DND-41 (cell line): ENCODE measurements around the gene PAK5.

ENCODE experiments used
- ATAC-seq: fragments of 200-7000 bp; cut with Tn5 transposase; 3 replicates; pipeline ENCODE4 v1.9.1; 2021; ENCODE audit warnings: low read depth; ENCODE audit not compliant: insufficient read depth
- DNase-seq: peaks from one replicate; pipeline ENCODE4 v3.0.0-alpha.2; 2020
- H2AFZ ChIP-seq: 2 replicates; pipeline ENCODE4 v1.6.0; 2012; ENCODE audit warnings: low read depth, low read length
- H3K27ac ChIP-seq: 2 replicates; pipeline ENCODE4 v1.5.1; 2012; ENCODE audit warnings: low read length, inconsistent platforms
- H3K27me3 ChIP-seq: fragments of 200-600 bp; sonication (generic); 2 replicates; pipeline ENCODE4 v1.6.0; 2012; ENCODE audit warnings: low read length, mild to moderate bottlenecking, inconsistent platforms; ENCODE audit not compliant: insufficient read depth, poor library complexity
- H3K36me3 ChIP-seq: 2 replicates; pipeline ENCODE4 v1.5.1; 2012; ENCODE audit warnings: low read length, inconsistent platforms; ENCODE audit not compliant: insufficient read depth
- H3K4me1 ChIP-seq: 2 replicates; pipeline ENCODE4 v1.5.1; 2012; ENCODE audit warnings: mild to moderate bottlenecking, low read length; ENCODE audit not compliant: insufficient read depth
- H3K4me2 ChIP-seq: 2 replicates; pipeline ENCODE4 v1.6.0; 2012; ENCODE audit warnings: mild to moderate bottlenecking, moderate library complexity, low read length, inconsistent platforms; ENCODE audit not compliant: insufficient read depth
- H3K4me3 ChIP-seq, 2 experiments: fragments of 200-600 bp in 1 of 2; shearing (Covaris generic) in 1 of 2; 2 replicates each; pipeline ENCODE4 v1.5.1; 2012 to 2016; ENCODE audit warnings: inconsistent platforms in 2 of 2, low read length in 2 of 2, mild to moderate bottlenecking in 2 of 2, low read depth in 1 of 2, moderate library complexity in 1 of 2
- H3K79me2 ChIP-seq: 2 replicates; pipeline ENCODE4 v1.6.0; 2012; ENCODE audit warnings: low read length, inconsistent platforms; ENCODE audit not compliant: insufficient read depth
- H3K9ac ChIP-seq: 2 replicates; pipeline ENCODE4 v1.6.0; 2012; ENCODE audit warnings: low read depth, mild to moderate bottlenecking, inconsistent platforms, low read length, moderate library complexity
- H3K9me3 ChIP-seq: 2 replicates; pipeline ENCODE4 v1.5.1; 2012; ENCODE audit warnings: low read length, moderate library complexity, mild to moderate bottlenecking, inconsistent platforms; ENCODE audit not compliant: insufficient read depth, severe bottlenecking
- H4K20me1 ChIP-seq: 2 replicates; pipeline ENCODE4 v1.6.0; 2012; ENCODE audit warnings: low read length; ENCODE audit not compliant: insufficient read depth
- CTCF ChIP-seq: IDR thresholded peaks from 2 replicates; pipeline ENCODE4 v1.5.1; 2012; ENCODE audit warnings: borderline replicate concordance, low read length, moderate library complexity, mild to moderate bottlenecking; ENCODE audit not compliant: poor library complexity, severe bottlenecking; ENCODE audit errors: extremely low read depth
- EZH2 ChIP-seq: IDR thresholded peaks from 3 replicates; pipeline ENCODE4 v1.6.1; 2012; ENCODE audit warnings: borderline replicate concordance, low read depth, mild to moderate bottlenecking, moderate library complexity, low read length, inconsistent platforms; ENCODE audit not compliant: severe bottlenecking

The PAK5 gene

GRCh38 chr20:9611921-9612320, 227.0 kb downstream of the PAK5 start:
- Histone ChIP-seq H3K4me1 (no peaks in the 10 kb centered on the region), H3K4me3 (no peak overlapping the region), H3K36me3 (no peaks in the 10 kb centered on the region), H4K20me1 (no peaks in the 10 kb centered on the region), H3K4me2 (no peak overlapping the region), H3K27me3 (no peaks in the 10 kb centered on the region), H3K79me2 (no peaks in the 10 kb centered on the region), H3K27ac (no peak overlapping the region), H3K9ac (no peak overlapping the region), H2AFZ (no peak overlapping the region), H3K9me3 (no peaks in the 10 kb centered on the region)
- DNase-seq: no peak
- ATAC-seq: no peak
- TF ChIP-seq EZH2 (no peak), CTCF (no peak)

- no peak overlapping the region for H3K4me3 ChIP-seq
- H3K27ac ChIP-seq: no peak overlapping the region
- no peak for ATAC-seq
- H3K79me2 ChIP-seq: no peaks in the 10 kb centered on the region
- no peaks in the 10 kb centered on the region for H3K4me1 ChIP-seq
- H3K9ac ChIP-seq: no peak overlapping the region
- H4K20me1 ChIP-seq: no peaks in the 10 kb centered on the region
- TF ChIP-seq CTCF (no peak), EZH2 (no peak)
- no peaks in the 10 kb centered on the region for H3K27me3 ChIP-seq
- H3K9me3 ChIP-seq: no peaks in the 10 kb centered on the region
- DNase-seq: no peak
- H3K4me2 ChIP-seq: no peak overlapping the region
- H2AFZ ChIP-seq: no peak overlapping the region
- no peaks in the 10 kb centered on the region for H3K36me3 ChIP-seq
Measured at GRCh38 chr20:9610665-9611064, 228.2 kb downstream of the PAK5 start.

GRCh38 chr20:9609887-9610502, 228.9 kb downstream of the PAK5 start:
- Histone ChIP-seq H3K79me2 (no peaks in the 10 kb centered on the region), H3K4me2 (no peak overlapping the region), H4K20me1 (no peaks in the 10 kb centered on the region), H3K9me3 (no peaks in the 10 kb centered on the region), H3K9ac (no peak overlapping the region), H3K4me1 (no peaks in the 10 kb centered on the region), H3K4me3 (no peak overlapping the region), H3K27me3 (no peaks in the 10 kb centered on the region), H3K27ac (no peak overlapping the region), H2AFZ (no peak overlapping the region), H3K36me3 (no peaks in the 10 kb centered on the region)
- DNase-seq (peak; percentile 66), ATAC-seq (peak; percentile 56; the same call in 2 of the 3 replicates)
- TF ChIP-seq CTCF (peak; percentile 83), EZH2 (no peak)
